GM21619 (cell line): Measurements from ENCODE around the gene TCF20.

Experiments
- ATAC-seq: cut with Tn5 transposase; IDR thresholded peaks from one replicate; pipeline ENCODE4 v1.9.1; 2021; ENCODE audit not compliant: unreplicated experiment

The TCF20 gene

GRCh38 chr22:42261296-42261695, 9.2 kb downstream of the TCF20 start:
- ATAC-seq = no peak

GRCh38 chr22:42258126-42258525, 12.3 kb downstream of the TCF20 start:
- no peak for ATAC-seq

- ATAC-seq = no peak
Measured at GRCh38 chr22:42257386-42257785, 13.1 kb downstream of the TCF20 start.

- no peak for ATAC-seq
Measured at GRCh38 chr22:42256930-42257329, 13.5 kb downstream of the TCF20 start.

- ATAC-seq = no peak
Measured at GRCh38 chr22:42256220-42256619, 14.2 kb downstream of the TCF20 start.

- ATAC-seq = no peak
Measured at GRCh38 chr22:42249831-42250230, 20.6 kb downstream of the TCF20 start.

GRCh38 chr22:42248995-42249394, 21.5 kb downstream of the TCF20 start:
- ATAC-seq = no peak

- ATAC-seq = no peak
Measured at GRCh38 chr22:42247596-42247995, 22.9 kb downstream of the TCF20 start.

GRCh38 chr22:42243802-42244060, 26.7 kb downstream of the TCF20 start:
- no peak for ATAC-seq

GRCh38 chr22:42236848-42237247, 33.6 kb downstream of the TCF20 start:
- ATAC-seq = no peak

GRCh38 chr22:42236268-42236667, 34.2 kb downstream of the TCF20 start:
- no peak for ATAC-seq

GRCh38 chr22:42233879-42234278, 36.6 kb downstream of the TCF20 start:
- ATAC-seq = no peak

- no peak for ATAC-seq
Measured at GRCh38 chr22:42231929-42232328, 38.5 kb downstream of the TCF20 start.

GRCh38 chr22:42229455-42230149, 40.9 kb downstream of the TCF20 start:
- no peak for ATAC-seq

GRCh38 chr22:42228483-42228882, 42.0 kb downstream of the TCF20 start:
- ATAC-seq = no peak

- ATAC-seq = no peak
Measured at GRCh38 chr22:42227435-42227834, 43.0 kb downstream of the TCF20 start.

GRCh38 chr22:42225841-42226240, 44.6 kb downstream of the TCF20 start:
- ATAC-seq = no peak

GRCh38 chr22:42222140-42222539, 48.3 kb downstream of the TCF20 start:
- no peak for ATAC-seq
